ENCODE results near the gene GTPBP3. TPM values are rescaled to one million over a fixed set of nuclear protein-coding genes. Genes with fewer than 3 reads are reported as not detected.
"Not testable (repeated sequence)": the region's sequence is repeated elsewhere in the genome, so short reads cannot be mapped to it uniquely, and the experiment has no call there.

GTPBP3 gene
- total RNA-seq, 1 donor from 2014 or later: 10.8 TPM

GRCh38 chr19:17294051-17294891 is 43.1 kb upstream of the GTPBP3 start:
- Histone ChIP-seq H3K36me3 (peaks cover 27% of the 10 kb centered on the region), H3K27me3 (ENCODE audit: low read depth) (no peaks in the 10 kb centered on the region), H3K4me3 (no peak overlapping the region), H3K9me3 (replicated peaks) (peaks cover 7% of the 10 kb centered on the region), H3K4me1 (peaks cover 14% of the 10 kb centered on the region), H3K27ac (replicated peaks) (no peak overlapping the region)
- DNase-seq: no peak
- TF ChIP-seq CTCF (IDR thresholded peaks at IDR 0.05; ENCODE audit: borderline replicate concordance): no peak
- intact Hi-C loops (cut with micrococcal nuclease): loop anchor here (10.0 kb wide), 1 partner anchor 91 kb away; no protein-coding TSS in a partner anchor

GRCh38 chr19:17295551-17295950 is 41.8 kb upstream of the GTPBP3 start:
- not testable (repeated sequence) for H3K27ac ChIP-seq (replicated peaks); DNase-seq; H3K27me3 ChIP-seq (ENCODE audit: low read depth); H3K4me1 ChIP-seq; H3K9me3 ChIP-seq (replicated peaks); H3K4me3 ChIP-seq
- H3K36me3 ChIP-seq: peaks cover 31% of the 10 kb centered on the region
- intact Hi-C loops (cut with micrococcal nuclease): loop anchor here (10.0 kb wide), 1 partner anchor 89 kb away; no protein-coding TSS in a partner anchor

GRCh38 chr19:17296273-17296672 is 41.1 kb upstream of the GTPBP3 start:
- Histone ChIP-seq H3K36me3 (peaks cover 34% of the 10 kb centered on the region), H3K9me3 (replicated peaks) (peaks cover 7% of the 10 kb centered on the region), H3K27ac (replicated peaks) (no peak overlapping the region), H3K4me3 (no peak overlapping the region), H3K27me3 (ENCODE audit: low read depth) (no peaks in the 10 kb centered on the region), H3K4me1 (peaks cover 9% of the 10 kb centered on the region)
- no peak for DNase-seq
- intact Hi-C loops (cut with micrococcal nuclease): loop anchor here (10.0 kb wide), 1 partner anchor 89 kb away; no protein-coding TSS in a partner anchor
- no peak for TF ChIP-seq CTCF (IDR thresholded peaks at IDR 0.05; ENCODE audit: borderline replicate concordance)

GRCh38 chr19:17296976-17297375 is 40.4 kb upstream of the GTPBP3 start:
- Histone ChIP-seq H3K4me1 (peaks cover 9% of the 10 kb centered on the region), H3K4me3 (no peak overlapping the region), H3K27ac (replicated peaks) (no peak overlapping the region), H3K9me3 (replicated peaks) (peaks cover 7% of the 10 kb centered on the region), H3K27me3 (ENCODE audit: low read depth) (no peaks in the 10 kb centered on the region), H3K36me3 (peaks cover 34% of the 10 kb centered on the region)
- intact Hi-C loops (cut with micrococcal nuclease): loop anchor here (10.0 kb wide), 1 partner anchor 88 kb away; no protein-coding TSS in a partner anchor
- TF ChIP-seq CTCF (IDR thresholded peaks at IDR 0.05; ENCODE audit: borderline replicate concordance): no peak
- no peak for DNase-seq

- no peak for DNase-seq
- intact Hi-C loops (cut with micrococcal nuclease): no loop called here
- Histone ChIP-seq H3K4me3 (no peak overlapping the region), H3K27me3 (ENCODE audit: low read depth) (no peaks in the 10 kb centered on the region), H3K4me1 (peaks cover 38% of the 10 kb centered on the region), H3K36me3 (peaks cover 29% of the 10 kb centered on the region), H3K9me3 (replicated peaks) (peaks cover 7% of the 10 kb centered on the region), H3K27ac (replicated peaks) (no peak overlapping the region)
- TF ChIP-seq CTCF (IDR thresholded peaks at IDR 0.05; ENCODE audit: borderline replicate concordance): no peak
These were observed 36.2 kb upstream of the GTPBP3 start for GRCh38 chr19:17300992-17301619.

Data from left ventricle myocardium inferior (tissue), 1 donor.